ENCODE data around the gene S1PR4. TPM values are rescaled to one million over a fixed set of nuclear protein-coding genes. Genes with fewer than 3 reads are reported as not detected.
A peak's percentile ranks its signal among the peaks of the same experiment; 100 is the strongest.

Gene S1PR4
- total and polyA plus RNA-seq, 2 of the 8 experiments (the other 6 are each of a cell fraction or from before 2014, with no cell fraction given): not detected

GRCh38 chr19:3185461-3186159 is 7.0 kb downstream of the S1PR4 start, which contains the start of gene NCLN (continued):
- TF ChIP-seq BACH1 (IDR thresholded peaks at IDR 0.05; ENCODE audit: low read length): no peak
- TF ChIP-seq JUND (IDR thresholded peaks at IDR 0.05; ENCODE audit: low read length): no peak
- TF ChIP-seq KDM1A (IDR thresholded peaks at IDR 0.05; ENCODE audit: borderline replicate concordance, low read length): no peak
- 0 out of 2 replicates have a peak, but pooled peaks have one; percentile 4 for TF ChIP-seq TEAD4 (IDR thresholded peaks at IDR 0.05; ENCODE audit: low read depth, low read length)
- TF ChIP-seq, protein P1, sequence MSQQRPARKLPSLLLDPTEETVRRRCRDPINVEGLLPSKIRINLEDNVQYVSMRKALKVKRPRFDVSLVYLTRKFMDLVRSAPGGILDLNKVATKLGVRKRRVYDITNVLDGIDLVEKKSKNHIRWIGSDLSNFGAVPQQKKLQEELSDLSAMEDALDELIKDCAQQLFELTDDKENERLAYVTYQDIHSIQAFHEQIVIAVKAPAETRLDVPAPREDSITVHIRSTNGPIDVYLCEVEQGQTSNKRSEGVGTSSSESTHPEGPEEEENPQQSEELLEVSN (IDR thresholded peaks at IDR 0.05): no peak
- no peak for TF ChIP-seq SRF (IDR thresholded peaks at IDR 0.05; ENCODE audit: low read depth, low read length)
- no peak for TF ChIP-seq GTF2F1 (IDR thresholded peaks at IDR 0.05; ENCODE audit: borderline replicate concordance, low read depth, low read length)
- peak; percentile 86 for TF ChIP-seq PHF8 (conservative IDR thresholded peaks at IDR 0.05; ENCODE audit: low read depth, low read length)
- TF ChIP-seq, protein P2, sequence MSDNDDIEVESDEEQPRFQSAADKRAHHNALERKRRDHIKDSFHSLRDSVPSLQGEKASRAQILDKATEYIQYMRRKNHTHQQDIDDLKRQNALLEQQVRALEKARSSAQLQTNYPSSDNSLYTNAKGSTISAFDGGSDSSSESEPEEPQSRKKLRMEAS (IDR thresholded peaks at IDR 0.05): peak; percentile 71; the same call in 1 of the 2 replicates
- TF ChIP-seq SUZ12 (IDR thresholded peaks at IDR 0.05; ENCODE audit: low read length): no peak
- peak; percentile 86 for TF ChIP-seq GABPA (IDR thresholded peaks at IDR 0.05; ENCODE audit: borderline replicate concordance, insufficient read depth, low read length)
- TF ChIP-seq YY1 (IDR thresholded peaks at IDR 0.05; ENCODE audit: low read depth, low read length): peak; percentile 9; the same call in 1 of the 2 replicates
- no peak for TF ChIP-seq RXRA (IDR thresholded peaks at IDR 0.05; ENCODE audit: insufficient read depth, low read depth, low read length)
- TF ChIP-seq JUN (IDR thresholded peaks at IDR 0.05; ENCODE audit: low read depth, low read length): no peak
- peak; percentile 64; the same call in 1 of the 2 replicates for TF ChIP-seq TBP (IDR thresholded peaks at IDR 0.05; ENCODE audit: low read depth, low read length)
- TF ChIP-seq CHD1 (IDR thresholded peaks at IDR 0.05; ENCODE audit: low read depth, low read length): no peak
- TF ChIP-seq POLR2A (IDR thresholded peaks at IDR 0.05; ENCODE audit: control extremely low read depth in 1 of 2, low read depth in 2 of 2, low read length in 2 of 2): peak in 1 of 2 experiments; percentile 42; a peak in 1 of 3 replicates
- TF ChIP-seq SP4 (IDR thresholded peaks at IDR 0.05; ENCODE audit: low read length): peak; percentile 97
- TF ChIP-seq SIN3A (conservative IDR thresholded peaks at IDR 0.05 in 1 of 2, IDR thresholded peaks at IDR 0.05 in 1 of 2; ENCODE audit: low read depth in 1 of 2, low read length in 2 of 2): peak; percentile 20 to 65; a peak in 1 of 4 replicates
- no peak for TF ChIP-seq RAD21 (IDR thresholded peaks at IDR 0.05 in 1 of 2, conservative IDR thresholded peaks at IDR 0.05 in 1 of 2; ENCODE audit: low read depth in 2 of 2, low read length in 2 of 2)
- TF ChIP-seq FOSL1 (IDR thresholded peaks at IDR 0.05; ENCODE audit: insufficient read depth, low read depth, low read length): no peak
- peak; percentile 65; the same call in 1 of the 2 replicates for TF ChIP-seq POLR2AphosphoS5 (IDR thresholded peaks at IDR 0.05; ENCODE audit: low read depth, low read length)
